Non-pigmented ciliary epithelial cell (primary cell): ENCODE data around the gene TBC1D12.
"Not testable (repeated sequence)": the region's sequence is repeated elsewhere in the genome, so short reads cannot be mapped to it uniquely, and the experiment has no call there.

Experiments used
- DNase-seq: peaks from one replicate; pipeline ENCODE4 v3.0.0-alpha.2; 2010; ENCODE audit warnings: low read depth

TBC1D12 gene

GRCh38 chr10:94546049-94546900 is 143.9 kb downstream of the TBC1D12 start:
- no peak for DNase-seq

GRCh38 chr10:94546901-94547185 is 144.5 kb downstream of the TBC1D12 start:
- DNase-seq, result no peak

GRCh38 chr10:94549221-94549620 is 146.9 kb downstream of the TBC1D12 start:
- DNase-seq, result no peak

GRCh38 chr10:94567714-94568307 is 165.5 kb downstream of the TBC1D12 start:
- not testable (repeated sequence) for DNase-seq

- DNase-seq, result no peak
These were observed 168.7 kb downstream of the TBC1D12 start for GRCh38 chr10:94571081-94571480.

GRCh38 chr10:94571528-94571927 is 169.2 kb downstream of the TBC1D12 start:
- peak; percentile 10 for DNase-seq

GRCh38 chr10:94578790-94579189 is 176.4 kb downstream of the TBC1D12 start:
- DNase-seq, result no peak

- DNase-seq, result no peak
These were observed 180.8 kb downstream of the TBC1D12 start for GRCh38 chr10:94583124-94583523.
